ENCODE data around the gene FAAH2. TPM values are rescaled to one million over a fixed set of nuclear protein-coding genes. Genes with fewer than 3 reads are reported as not detected.
A peak's percentile ranks its signal among the peaks of the same experiment; 100 is the strongest.

FAAH2 gene
- polyA plus RNA-seq, 1 experiment, result not detected

- ChIA-PET CTCF (no interaction called here), POLR2A (no interaction called here)
- Histone ChIP-seq H3K27me3 (ENCODE audit: control insufficient read depth, insufficient read depth, low read length) (no peaks in the 10 kb centered on the region), H3K27ac (ENCODE audit: low read depth, low read length) (no peak overlapping the region), H3K9me3 (ENCODE audit: control insufficient read depth, insufficient read depth, low read length) (no peaks in the 10 kb centered on the region), H3K4me3 (ENCODE audit: low read depth, low read length) (no peak overlapping the region)
- no peak for DNase-seq (ENCODE audit: low read depth, low spot score)
- TF ChIP-seq CTCF (IDR thresholded peaks at IDR 0.05; ENCODE audit: low read depth, low read length), result peak; percentile 23
These were observed 242.3 kb downstream of the FAAH2 start for GRCh38 chrX:57528670-57529255.

Other genes starting within 250 kb of the FAAH2 start
- gene SPIN2B, start 165.2 kb upstream of the FAAH2 start, polyA plus RNA-seq (2011; rRNA removed), result 9.7 and 11.0 TPM in 2 replicates
- gene SPIN2A, start 149.3 kb upstream of the FAAH2 start, polyA plus RNA-seq (2011; rRNA removed), result 1.0 and 1.3 TPM in 2 replicates

Data from AG04450 (cell line).